Astrocyte of the cerebellum (primary cell): ENCODE results near the gene NCK2.

Experiments used
- DNase-seq: peaks from one replicate; pipeline ENCODE4 v3.0.0-alpha.2; 2011; ENCODE audit warnings: low read depth
- H3K4me3 ChIP-seq: 2 replicates; pipeline ENCODE4 v1.5.1; 2011; ENCODE audit warnings: mild to moderate bottlenecking, low read depth, low read length, moderate library complexity
- in situ Hi-C: cut with HindIII; loops from 2 replicates; pipeline ENCODE4 v1.10.0; 2017; ENCODE audit warnings: low sequenced_read_pairs
- TF ChIP-seq, protein P1 (sequence below): IDR thresholded peaks from 2 replicates; pipeline ENCODE4 v1.5.1; 2012; ENCODE audit warnings: low read length, low read depth, moderate library complexity, mild to moderate bottlenecking; ENCODE audit errors: missing control alignments

Gene NCK2

GRCh38 chr2:105906481-105906880, 161.8 kb downstream of the NCK2 start:
- H3K4me3 ChIP-seq, result no peak overlapping the region
- TF ChIP-seq, protein P1, sequence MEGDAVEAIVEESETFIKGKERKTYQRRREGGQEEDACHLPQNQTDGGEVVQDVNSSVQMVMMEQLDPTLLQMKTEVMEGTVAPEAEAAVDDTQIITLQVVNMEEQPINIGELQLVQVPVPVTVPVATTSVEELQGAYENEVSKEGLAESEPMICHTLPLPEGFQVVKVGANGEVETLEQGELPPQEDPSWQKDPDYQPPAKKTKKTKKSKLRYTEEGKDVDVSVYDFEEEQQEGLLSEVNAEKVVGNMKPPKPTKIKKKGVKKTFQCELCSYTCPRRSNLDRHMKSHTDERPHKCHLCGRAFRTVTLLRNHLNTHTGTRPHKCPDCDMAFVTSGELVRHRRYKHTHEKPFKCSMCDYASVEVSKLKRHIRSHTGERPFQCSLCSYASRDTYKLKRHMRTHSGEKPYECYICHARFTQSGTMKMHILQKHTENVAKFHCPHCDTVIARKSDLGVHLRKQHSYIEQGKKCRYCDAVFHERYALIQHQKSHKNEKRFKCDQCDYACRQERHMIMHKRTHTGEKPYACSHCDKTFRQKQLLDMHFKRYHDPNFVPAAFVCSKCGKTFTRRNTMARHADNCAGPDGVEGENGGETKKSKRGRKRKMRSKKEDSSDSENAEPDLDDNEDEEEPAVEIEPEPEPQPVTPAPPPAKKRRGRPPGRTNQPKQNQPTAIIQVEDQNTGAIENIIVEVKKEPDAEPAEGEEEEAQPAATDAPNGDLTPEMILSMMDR, result no peak
- in situ Hi-C loops, result no loop called here
- DNase-seq, result no peak

GRCh38 chr2:105907184-105907583, 162.5 kb downstream of the NCK2 start:
- in situ Hi-C loops, result no loop called here
- TF ChIP-seq, protein P1, result no peak
- no peak overlapping the region for H3K4me3 ChIP-seq
- no peak for DNase-seq

GRCh38 chr2:105909215-105909614, 164.5 kb downstream of the NCK2 start:
- DNase-seq, result no peak
- TF ChIP-seq, protein P1, result no peak
- in situ Hi-C loops, result no loop called here

GRCh38 chr2:105910497-105911238, 166.0 kb downstream of the NCK2 start:
- no peak overlapping the region for H3K4me3 ChIP-seq
- in situ Hi-C loops, result no loop called here
- DNase-seq, result no peak
- TF ChIP-seq, protein P1, result no peak

More at GRCh38 chr2:105909215-105909614, 164.5 kb downstream of the NCK2 start:
- no peak overlapping the region for H3K4me3 ChIP-seq

- TF ChIP-seq, protein P1, result no peak
- no peak overlapping the region for H3K4me3 ChIP-seq
- no peak for DNase-seq
- in situ Hi-C loops, result no loop called here
These were observed 166.7 kb downstream of the NCK2 start for GRCh38 chr2:105911425-105911824.

DNA sequence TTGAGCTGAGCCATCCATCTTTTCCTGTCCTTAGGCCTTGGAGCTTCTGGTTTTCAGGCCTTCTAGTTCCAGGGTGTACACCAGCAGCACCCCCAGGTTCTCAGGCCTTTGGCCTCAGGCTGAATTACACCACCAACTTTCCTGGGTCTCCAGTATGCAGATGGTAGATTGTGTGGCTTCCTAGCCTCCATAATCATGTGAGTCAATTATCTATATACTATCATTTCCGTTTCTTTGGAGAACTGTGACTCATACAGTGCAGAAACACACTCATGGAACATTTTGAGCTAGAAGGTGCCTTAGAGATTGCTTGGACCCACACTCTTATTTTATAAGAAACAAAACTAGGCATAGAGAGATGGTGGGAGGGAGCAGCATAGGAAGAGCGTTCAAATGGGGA, 167.4 kb downstream of the NCK2 start:
- H3K4me3 ChIP-seq, result no peak overlapping the region
- in situ Hi-C loops, result no loop called here
- no peak for DNase-seq
- TF ChIP-seq, protein P1, result no peak
